H1 (cell line): ENCODE results near the gene HIGD1B. TPM values are rescaled to one million over a fixed set of nuclear protein-coding genes. Genes with fewer than 3 reads are reported as not detected.

ENCODE experiments used
- CTCF ChIA-PET: fragments of 300-600 bp; sonication (Branson Sonifier 250); formaldehyde crosslinking; loops from one replicate; lab custom pipeline; 2021; ENCODE audit not compliant: partially characterized antibody; lab: Charles Lee
- POLR2A ChIA-PET: fragments of 300-600 bp; sonication (Branson Sonifier 250); formaldehyde crosslinking; loops from one replicate; lab custom pipeline; 2021; ENCODE audit warnings: inconsistent platforms; ENCODE audit not compliant: partially characterized antibody; lab: Charles Lee
- DNase-seq, 2 experiments: peaks; one replicate each; pipeline versions ENCODE4 v3.0.0 to v3.0.0-alpha.2; 2010 to 2022; ENCODE audit warnings: low spot score in 2 of 2, low read depth in 1 of 2, mixed read lengths in 1 of 2
- FAIRE-seq: peaks from 2 replicates; lab custom pipeline; 2011; peaks lifted over from hg19 to GRCh38; lab: Jason Lieb, UNC
- H2AFZ ChIP-seq: 2 replicates; pipeline ENCODE4 v1.8.1; 2012; ENCODE audit warnings: low read length, inconsistent platforms
- H2AK5ac ChIP-seq: 2 replicates; pipeline ENCODE4 v1.6.1; 2013; ENCODE audit warnings: low read depth, low read length
- H2BK120ac ChIP-seq: replicated peaks from 2 replicates; pipeline ENCODE3; 2013; ENCODE audit warnings: low read depth, low read length, inconsistent platforms
- H2BK12ac ChIP-seq: 2 replicates; pipeline ENCODE4 v1.6.1; 2013; ENCODE audit warnings: low read depth, low read length
- H2BK15ac ChIP-seq: 2 replicates; pipeline ENCODE4 v1.6.1; 2013; ENCODE audit warnings: low read length
- H2BK20ac ChIP-seq: 2 replicates; pipeline ENCODE4 v1.6.1; 2013; ENCODE audit warnings: low read length
- H2BK5ac ChIP-seq: 2 replicates; pipeline ENCODE4 v1.6.1; 2013; ENCODE audit warnings: low read depth, low read length
- H3K14ac ChIP-seq: 2 replicates; pipeline ENCODE4 v1.6.1; 2013; ENCODE audit warnings: inconsistent platforms; ENCODE audit not compliant: insufficient read length
- H3K18ac ChIP-seq: 2 replicates; pipeline ENCODE4 v1.6.1; 2013; ENCODE audit warnings: low read length; ENCODE audit errors: extremely low read depth
- H3K23ac ChIP-seq: 2 replicates; pipeline ENCODE4 v1.6.1; 2013; ENCODE audit warnings: inconsistent platforms; ENCODE audit not compliant: insufficient read length
- H3K23me2 ChIP-seq: 2 replicates; pipeline ENCODE4 v1.6.1; 2013; ENCODE audit warnings: low read depth, low read length
- H3K27ac ChIP-seq: 2 replicates; pipeline ENCODE4 v1.6.1; 2011; ENCODE audit warnings: low read depth, low read length, inconsistent platforms
- H3K27me3 ChIP-seq, 4 experiments: replicated peaks in 1 of 4; 1 replicate in 1 of 4; 2 replicates in 3 of 4; pipeline versions ENCODE4 v1.6.1 to v1.8.1; 2011 to 2013; ENCODE audit warnings: low read length in 3 of 4, mild to moderate bottlenecking in 3 of 4, inconsistent platforms in 2 of 4, mixed read lengths in 2 of 4, moderate library complexity in 1 of 4; ENCODE audit not compliant: control insufficient read depth in 3 of 4, insufficient read depth in 3 of 4; ENCODE audit errors: extremely low read depth in 1 of 4
- H3K36me3 ChIP-seq, 4 experiments: 2 replicates each; pipeline versions ENCODE4 v1.6.1 to v1.8.1; 2011 to 2013; ENCODE audit warnings: mild to moderate bottlenecking in 4 of 4, low read length in 3 of 4, moderate library complexity in 2 of 4, control low read depth in 1 of 4, inconsistent platforms in 1 of 4; ENCODE audit not compliant: insufficient read depth in 4 of 4, control insufficient read depth in 2 of 4
- H3K4ac ChIP-seq: replicated peaks from 2 replicates; pipeline ENCODE3; 2013; ENCODE audit warnings: low read length, low read depth, mixed read lengths, inconsistent platforms; ENCODE audit not compliant: insufficient read length
- H3K4me1 ChIP-seq, 4 experiments: replicated peaks in 1 of 4; 1 replicate in 1 of 4; 2 replicates in 3 of 4; pipeline versions ENCODE4 v1.6.1 to v1.8.1; 2011 to 2013; ENCODE audit warnings: low read length in 3 of 4, inconsistent platforms in 2 of 4, mixed read lengths in 1 of 4; ENCODE audit not compliant: insufficient read depth in 4 of 4, control insufficient read depth in 3 of 4
- H3K4me2 ChIP-seq, 2 experiments: 2 replicates each; pipeline versions ENCODE4 v1.6.1 to v1.8.1; 2011 to 2013; ENCODE audit warnings: low read depth in 2 of 2, low read length in 2 of 2, control low read depth in 1 of 2, inconsistent platforms in 1 of 2, mild to moderate bottlenecking in 1 of 2; ENCODE audit not compliant: insufficient read depth in 1 of 2
- H3K4me3 ChIP-seq, 4 experiments: fragments of 200-600, 300-600 bp in 1 of 4; sonication (generic), shearing (Covaris generic), sonication (Bioruptor Twin) in 1 of 4; 2 replicates each; pipeline versions ENCODE4 v1.5.1 to v1.8.1; 2011 to 2016; ENCODE audit warnings: low read length in 4 of 4, low read depth in 3 of 4, control low read depth in 2 of 4, inconsistent platforms in 2 of 4, mild to moderate bottlenecking in 2 of 4, mixed read lengths in 1 of 4, moderate library complexity in 1 of 4; ENCODE audit not compliant: insufficient read depth in 2 of 4; ENCODE audit errors: extremely low read depth in 1 of 4
- H3K56ac ChIP-seq: replicated peaks from 2 replicates; pipeline ENCODE3; 2013; ENCODE audit warnings: low read depth, mild to moderate bottlenecking, mixed read lengths, low read length, inconsistent platforms; ENCODE audit not compliant: insufficient read length
- H3K79me1 ChIP-seq: 2 replicates; pipeline ENCODE4 v1.6.1; 2013; ENCODE audit warnings: low read depth, low read length, control low read depth
- H3K79me2 ChIP-seq, 2 experiments: 2 replicates each; pipeline versions ENCODE4 v1.6.1 to v1.8.1; 2012 to 2013; ENCODE audit warnings: low read length in 2 of 2, mild to moderate bottlenecking in 2 of 2, inconsistent platforms in 1 of 2; ENCODE audit not compliant: insufficient read depth in 2 of 2, control insufficient read depth in 1 of 2
- H3K9ac ChIP-seq, 4 experiments: replicated peaks in 1 of 4; 1 replicate in 1 of 4; 2 replicates in 3 of 4; pipeline versions ENCODE4 v1.6.1 to v1.8.1; 2011 to 2013; ENCODE audit warnings: low read depth in 3 of 4, low read length in 3 of 4, control low read depth in 2 of 4, mild to moderate bottlenecking in 2 of 4, moderate library complexity in 2 of 4, inconsistent platforms in 1 of 4; ENCODE audit errors: extremely low read depth in 1 of 4
- H3K9me3 ChIP-seq, 2 experiments: 2 replicates each; pipeline versions ENCODE4 v1.6.1 to v1.8.1; 2012 to 2013; ENCODE audit warnings: mild to moderate bottlenecking in 2 of 2, moderate library complexity in 2 of 2, control low read depth in 1 of 2, inconsistent platforms in 1 of 2, low read depth in 1 of 2, low read length in 1 of 2, mixed read lengths in 1 of 2; ENCODE audit not compliant: insufficient read depth in 2 of 2
- H4K20me1 ChIP-seq, 2 experiments: replicated peaks in 1 of 2; 2 replicates each; pipeline versions ENCODE3 to v1.8.1; 2011 to 2013; ENCODE audit warnings: inconsistent platforms in 2 of 2, low read length in 2 of 2, mild to moderate bottlenecking in 1 of 2; ENCODE audit not compliant: insufficient read depth in 2 of 2, control insufficient read depth in 1 of 2
- H4K5ac ChIP-seq: 2 replicates; pipeline ENCODE4 v1.6.1; 2013; ENCODE audit warnings: low read length, low read depth, mixed read lengths, inconsistent platforms; ENCODE audit not compliant: insufficient read length
- H4K8ac ChIP-seq: 2 replicates; pipeline ENCODE4 v1.8.0; 2013; ENCODE audit warnings: mild to moderate bottlenecking, moderate library complexity, low read length, inconsistent platforms; ENCODE audit not compliant: insufficient read depth; ENCODE audit errors: extremely low read depth
- H4K91ac ChIP-seq: replicated peaks from 2 replicates; pipeline ENCODE3; 2013; ENCODE audit warnings: low read length, mixed read lengths, inconsistent platforms; ENCODE audit not compliant: insufficient read length
- ATF2 ChIP-seq: IDR thresholded peaks from 2 replicates; pipeline ENCODE4 v1.6.1; 2012; ENCODE audit warnings: low read length, inconsistent platforms
- GTF2F1 ChIP-seq: IDR thresholded peaks from 2 replicates; pipeline ENCODE4 v1.6.1; 2012; ENCODE audit warnings: low read depth, low read length, improper control_type of control experiment, borderline replicate concordance
- SIN3A ChIP-seq, 2 experiments: IDR thresholded peaks in 1 of 2; conservative IDR thresholded peaks in 1 of 2; 2 replicates each; pipeline ENCODE4 v1.6.1; 2011 to 2012; ENCODE audit warnings: low read length in 2 of 2, improper control_type of control experiment in 1 of 2, low read depth in 1 of 2, mild to moderate bottlenecking in 1 of 2
- WGBS, 2 experiments: shearing (Covaris generic) in 1 of 2; methylation state at CpG; one replicate each; pipeline versions ENCODE4 v1.1.6 to v1.1.7; 2013 to 2015; ENCODE audit warnings: low lambda C conversion rate in 2 of 2, mixed read lengths in 2 of 2, inconsistent platforms in 1 of 2, low coverage in 1 of 2, missing lambda C conversion rate in 1 of 2; ENCODE audit not compliant: insufficient replicate concordance in 2 of 2, insufficient coverage in 1 of 2, insufficient read length in 1 of 2; ENCODE audit errors: extremely low coverage in 1 of 2, missing lambda C conversion rate in 1 of 2; 5-methylcytosine and 5-hydroxymethylcytosine counted together
- polyA plus RNA-seq, 7 experiments: library from polyadenylated mRNA; depleted of rRNA in 3 of 7; stranded (reverse) in 5 of 7; unstranded in 2 of 7; fragments of >200 nt in 5 of 7; fragments of 200-250 nt in 2 of 7; gene quantifications; 1 replicate in 5 of 7; 2 replicates in 1 of 7; 4 replicates in 1 of 7; pipeline versions ENCODE4 v1.2.1 to v1.2.3, GENCODE V29; 2011 to 2013; ENCODE audit warnings: missing spikeins in 2 of 7, mixed read lengths in 2 of 7
- total RNA-seq: library from RNA; stranded (reverse); fragmentation: NEBNext Ultra II Directional; extraction: Animal tissue kit (Norgen Biotek cat#: 25700); gene quantifications from 2 replicates; pipeline ENCODE4 v1.2.1, GENCODE V29; 2021

Gene HIGD1B
- total and polyA plus RNA-seq, 2 of the 8 experiments (the other 6 are each of a cell fraction or from before 2014, with no cell fraction given): not detected

GRCh38 chr17:44828919-44829522 lies 18.7 kb upstream of the HIGD1B start:
- 0% methylated on average over 21 of the region's 21 CpGs; no CpG with 5 or more reads in 1 of the 2 experiments for WGBS, 2 experiments
- H2BK20ac ChIP-seq: no peak overlapping the region
- H3K23ac ChIP-seq: no peak overlapping the region
- H4K20me1 ChIP-seq: peaks cover 5 to 7% of the 10 kb centered on the region in 2 experiments
- H3K9me3 ChIP-seq: no peaks in the 10 kb centered on the region
- H3K4me1 ChIP-seq: peaks cover 0 to 7% (median 5%) of the 10 kb centered on the region in 4 experiments; a peak in 4 of 7 replicates
- H3K9ac ChIP-seq: peak overlapping the region; percentile 85 to 94 (median 90)
- peaks cover 16 to 56% of the 10 kb centered on the region in 2 experiments for H3K79me2 ChIP-seq
- H2BK15ac ChIP-seq: no peak overlapping the region
- no peaks in the 10 kb centered on the region for H3K27me3 ChIP-seq
- peak overlapping the region; percentile 17 for H4K91ac ChIP-seq
- peak overlapping the region; percentile 93; the same call in 1 of the 2 replicates for H4K8ac ChIP-seq
- FAIRE-seq (peak; percentile 42), DNase-seq (no peak)
- no peaks in the 10 kb centered on the region for H3K36me3 ChIP-seq
- peak overlapping the region; percentile 57 for H3K4ac ChIP-seq
- POLR2A ChIA-PET: interaction anchor here (0.8 to 2.4 kb wide), 14 partner anchors 12 to 52 kb away, joined by 3 to 7 read pairs (median 4); partner anchors contain the start of gene HIGD1B
- peak overlapping the region; percentile 44; the same call in 1 of the 2 replicates for H2BK5ac ChIP-seq
- no peak overlapping the region for H2AK5ac ChIP-seq
- peak overlapping the region; percentile 72 for H3K27ac ChIP-seq
- peak overlapping the region; percentile 74 for H3K56ac ChIP-seq
- peak overlapping the region; percentile 63 for H2BK120ac ChIP-seq
- H3K23me2 ChIP-seq: peaks cover 4% of the 10 kb centered on the region; the same call in 1 of the 2 replicates
- H3K4me3 ChIP-seq: peak overlapping the region; percentile 79 to 97 (median 92)
- H3K4me2 ChIP-seq: peak overlapping the region; percentile 52 to 72
- no peaks in the 10 kb centered on the region for H3K79me1 ChIP-seq
- H4K5ac ChIP-seq: peak overlapping the region; percentile 13
- H3K14ac ChIP-seq: no peak overlapping the region
- H2BK12ac ChIP-seq: 0 out of 2 replicates have a peak overlapping the region, but pooled peaks have one; percentile 10
- CTCF ChIA-PET: interaction anchor here (1.0 to 1.6 kb wide), 2 partner anchors 19 to 50 kb away, joined by 3 to 4 read pairs; no protein-coding TSS in a partner anchor
- H2AFZ ChIP-seq: no peak overlapping the region
- peak overlapping the region; percentile 97 for H3K18ac ChIP-seq
- TF ChIP-seq ATF2: no peak
- no peak for TF ChIP-seq GTF2F1
- TF ChIP-seq SIN3A (conservative IDR thresholded peaks at IDR 0.05 in 1 of 2, IDR thresholded peaks at IDR 0.05 in 1 of 2; ENCODE audit: low read depth in 1 of 2, low read length in 2 of 2): 0 out of 4 replicates have a peak, but pooled peaks of 1 of the 2 experiments have one; percentile 18
